ENCODE results near the gene KRTAP5-7. TPM values are rescaled to one million over a fixed set of nuclear protein-coding genes. Genes with fewer than 3 reads are reported as not detected.

KRTAP5-7 gene
- total RNA-seq, 1 experiment from 2014 or later, result not detected

GRCh38 chr11:71485466-71485865 lies 41.6 kb upstream of the KRTAP5-7 start:
- BruUV-seq (replicated peaks), result no TSS peak
- Histone ChIP-seq H3K4me1 (peaks cover 39% of the 10 kb centered on the region), H3K4me3 (ENCODE audit: low read depth, low read length) (no peak overlapping the region), H3K9me3 (no peaks in the 10 kb centered on the region), H3K36me3 (ENCODE audit: control insufficient read depth, insufficient read depth, low read length) (peaks cover 10% of the 10 kb centered on the region; the same call in 1 of the 2 replicates), H3K27me3 (replicated peaks; ENCODE audit: control insufficient read depth, insufficient read depth, low read length) (no peaks in the 10 kb centered on the region)
- peaks cover 57% of the 10 kb centered on the region for H3K36me3 Mint-ChIP-seq (ENCODE audit: insufficient read depth, unreplicated experiment)
- H3K27me3 Mint-ChIP-seq (ENCODE audit: insufficient read depth, unreplicated experiment), result no peaks in the 10 kb centered on the region
- H3K4me1 Mint-ChIP-seq (ENCODE audit: low read depth, unreplicated experiment), result peaks cover 35% of the 10 kb centered on the region
- no peak overlapping the region for H3K27ac Mint-ChIP-seq (ENCODE audit: unreplicated experiment)
- TF ChIP-seq CTCF (IDR thresholded peaks at IDR 0.05; ENCODE audit: insufficient read depth in 1 of 2, low read depth in 1 of 2, low read length in 1 of 2, severe bottlenecking in 1 of 2, unreplicated experiment in 1 of 2), result no peak
- peak in 1 of 2 experiments; percentile 29 for DNase-seq
- CTCF ChIA-PET, result no interaction called here
- no peaks in the 10 kb centered on the region for H3K9me3 Mint-ChIP-seq (ENCODE audit: unreplicated experiment)
- intact Hi-C loops (cut with micrococcal nuclease; ENCODE audit: unreplicated experiment), result no loop called here
- POLR2A ChIA-PET, result no interaction called here
- H3K4me3 Mint-ChIP-seq (ENCODE audit: unreplicated experiment), result no peak overlapping the region

- intact Hi-C loops (cut with micrococcal nuclease; ENCODE audit: unreplicated experiment), result no loop called here
- Histone ChIP-seq H3K9me3 (no peaks in the 10 kb centered on the region), H3K4me1 (peaks cover 31% of the 10 kb centered on the region), H3K27me3 (replicated peaks; ENCODE audit: control insufficient read depth, insufficient read depth, low read length) (no peaks in the 10 kb centered on the region), H3K36me3 (ENCODE audit: control insufficient read depth, insufficient read depth, low read length) (peaks cover 13% of the 10 kb centered on the region; the same call in 1 of the 2 replicates), H3K4me3 (ENCODE audit: low read depth, low read length) (no peak overlapping the region)
- Mint-ChIP-seq H3K9me3 (ENCODE audit: unreplicated experiment) (no peaks in the 10 kb centered on the region), H3K27ac (ENCODE audit: unreplicated experiment) (no peak overlapping the region), H3K36me3 (ENCODE audit: insufficient read depth, unreplicated experiment) (peaks cover 52% of the 10 kb centered on the region), H3K27me3 (ENCODE audit: insufficient read depth, unreplicated experiment) (no peaks in the 10 kb centered on the region), H3K4me3 (ENCODE audit: unreplicated experiment) (no peak overlapping the region), H3K4me1 (ENCODE audit: low read depth, unreplicated experiment) (peaks cover 27% of the 10 kb centered on the region)
- ChIA-PET POLR2A (no interaction called here), CTCF (no interaction called here)
- TF ChIP-seq CTCF (IDR thresholded peaks at IDR 0.05; ENCODE audit: insufficient read depth in 1 of 2, low read depth in 1 of 2, low read length in 1 of 2, severe bottlenecking in 1 of 2, unreplicated experiment in 1 of 2), result no peak
- no TSS peak for BruUV-seq (replicated peaks)
- DNase-seq, result no peak
Measured at GRCh38 chr11:71486320-71486719, 40.7 kb upstream of the KRTAP5-7 start.

- peak in 1 of 2 experiments; percentile 38 for DNase-seq
- Histone ChIP-seq H3K27me3 (replicated peaks; ENCODE audit: control insufficient read depth, insufficient read depth, low read length) (no peaks in the 10 kb centered on the region), H3K4me1 (peaks cover 23% of the 10 kb centered on the region), H3K9me3 (no peaks in the 10 kb centered on the region), H3K36me3 (ENCODE audit: control insufficient read depth, insufficient read depth, low read length) (peaks cover 12% of the 10 kb centered on the region; the same call in 1 of the 2 replicates), H3K4me3 (ENCODE audit: low read depth, low read length) (no peak overlapping the region)
- peaks cover 21% of the 10 kb centered on the region for H3K4me1 Mint-ChIP-seq (ENCODE audit: low read depth, unreplicated experiment)
- no peak for TF ChIP-seq CTCF (IDR thresholded peaks at IDR 0.05; ENCODE audit: insufficient read depth in 1 of 2, low read depth in 1 of 2, low read length in 1 of 2, severe bottlenecking in 1 of 2, unreplicated experiment in 1 of 2)
- no peak overlapping the region for H3K4me3 Mint-ChIP-seq (ENCODE audit: unreplicated experiment)
- H3K9me3 Mint-ChIP-seq (ENCODE audit: unreplicated experiment), result no peaks in the 10 kb centered on the region
- CTCF ChIA-PET, result interaction anchor here (1.0 to 1.6 kb wide), 3 partner anchors 36 to 91 kb away, joined by 6 to 17 read pairs (median 6); partner anchors contain the start of gene NADSYN1
- peaks cover 48% of the 10 kb centered on the region for H3K36me3 Mint-ChIP-seq (ENCODE audit: insufficient read depth, unreplicated experiment)
- no TSS peak for BruUV-seq (replicated peaks)
- POLR2A ChIA-PET, result interaction anchor here (0.6 to 1.0 kb wide), 3 partner anchors 36 to 40 kb away, joined by 3 to 6 read pairs (median 4); partner anchors contain the start of genes DHCR7 and NADSYN1
- peak overlapping the region; percentile 40 for H3K27ac Mint-ChIP-seq (ENCODE audit: unreplicated experiment)
- intact Hi-C loops (cut with micrococcal nuclease; ENCODE audit: unreplicated experiment), result loop anchor here (2.0 kb wide), 4 partner anchors 18 to 92 kb away; partner anchors contain the start of gene DHCR7
- no peaks in the 10 kb centered on the region for H3K27me3 Mint-ChIP-seq (ENCODE audit: insufficient read depth, unreplicated experiment)
Measured at GRCh38 chr11:71488681-71489270, 38.3 kb upstream of the KRTAP5-7 start.
